PC-9 (cell line): ENCODE results near the gene ARMH4. TPM values are rescaled to one million over a fixed set of nuclear protein-coding genes. Genes with fewer than 3 reads are reported as not detected.

Source experiments
- BruUV-seq: library from RNA; stranded (reverse); fragments of 400-500 nt; replicated peaks from 2 replicates; lab custom pipeline; 2021; lab: Mats Ljungman, UMichigan
- CTCF ChIA-PET: fragments of 300-600 bp; sonication (Branson Sonifier 250); formaldehyde crosslinking; loops from one replicate; lab custom pipeline; 2022; ENCODE audit warnings: antibody characterized with exemption; lab: Charles Lee
- POLR2A ChIA-PET: fragments of 300-600 bp; sonication (Branson Sonifier 250); formaldehyde crosslinking; loops from one replicate; lab custom pipeline; 2022; ENCODE audit warnings: antibody characterized with exemption; ENCODE audit not compliant: unreplicated experiment; lab: Charles Lee
- DNase-seq, 2 experiments: peaks; one replicate each; pipeline versions ENCODE4 v3.0.0 to v3.0.0-alpha.2; 2015 to 2022; ENCODE audit warnings: mixed read lengths in 1 of 2
- H2AFZ ChIP-seq: fragments of 200-600 bp; sonication (generic); 2 replicates; pipeline ENCODE4 v1.8.1; 2017; ENCODE audit warnings: antibody characterized with exemption
- H3F3A ChIP-seq: fragments of 200-600 bp; sonication (generic); 2 replicates; pipeline ENCODE4 v1.8.1; 2017; ENCODE audit warnings: antibody characterized with exemption, mild to moderate bottlenecking, low read depth; ENCODE audit not compliant: insufficient read depth
- H3K27ac ChIP-seq: fragments of 200-600 bp; sonication (generic); 2 replicates; pipeline ENCODE4 v1.6.1; 2016; ENCODE audit warnings: mixed run types
- H3K27me3 ChIP-seq: fragments of 200-600 bp; sonication (generic); 2 replicates; pipeline ENCODE4 v1.6.1; 2016; ENCODE audit warnings: low read depth, mixed run types; ENCODE audit not compliant: insufficient read depth
- H3K36me3 ChIP-seq: fragments of 200-600 bp; sonication (generic); 2 replicates; pipeline ENCODE4 v1.6.1; 2016; ENCODE audit warnings: low read depth, mixed run types
- H3K4me1 ChIP-seq: fragments of 200-600 bp; sonication (generic); replicated peaks from 2 replicates; pipeline ENCODE4 v1.6.1; 2016; ENCODE audit warnings: mixed run types; ENCODE audit not compliant: insufficient read depth
- H3K4me2 ChIP-seq: fragments of 200-600 bp; sonication (generic); 2 replicates; pipeline ENCODE4 v1.6.1; 2017; ENCODE audit warnings: mixed run types
- H3K4me3 ChIP-seq: fragments of 200-600 bp; sonication (generic); 2 replicates; pipeline ENCODE4 v1.6.1; 2016; ENCODE audit warnings: mixed run types
- H3K79me2 ChIP-seq: fragments of 200-600 bp; sonication (generic); 2 replicates; pipeline ENCODE4 v1.6.1; 2017; ENCODE audit warnings: low read depth, mixed run types
- H3K9me2 ChIP-seq: fragments of 200-600 bp; sonication (generic); 2 replicates; pipeline ENCODE4 v1.8.1; 2017; ENCODE audit warnings: mild to moderate bottlenecking; ENCODE audit not compliant: insufficient read depth
- H3K9me3 ChIP-seq: fragments of 200-600 bp; sonication (generic); 2 replicates; pipeline ENCODE4 v1.8.1; 2016; ENCODE audit warnings: low read depth; ENCODE audit not compliant: insufficient read depth
- H4K20me1 ChIP-seq: fragments of 200-600 bp; sonication (generic); 2 replicates; pipeline ENCODE4 v1.8.1; 2017; ENCODE audit not compliant: insufficient read depth
- EZH2 ChIP-seq: fragments of 200-600 bp; sonication (generic); IDR thresholded peaks from 2 replicates; pipeline ENCODE4 v1.8.0; 2017; ENCODE audit warnings: antibody characterized with exemption, low read depth
- intact Hi-C: fragments of 100-400 bp; cut with micrococcal nuclease; formaldehyde crosslinking; loops from one replicate; pipeline ENCODE4 v1.10.0; 2022; ENCODE audit not compliant: unreplicated experiment
- total RNA-seq: library from RNA; stranded (reverse); gene quantifications from 2 replicates; pipeline ENCODE4 v1.2.3, GENCODE V29; 2021
- TF ChIP-seq, protein P1 (sequence below): fragments of 200-600 bp; sonication (generic); conservative IDR thresholded peaks from 2 replicates; pipeline ENCODE4 v1.6.1; 2017; ENCODE audit warnings: mixed run types, antibody characterized with exemption, mild to moderate bottlenecking, moderate library complexity

ARMH4 gene
- total RNA-seq, 1 experiment from 2014 or later, result not detected

DNA sequence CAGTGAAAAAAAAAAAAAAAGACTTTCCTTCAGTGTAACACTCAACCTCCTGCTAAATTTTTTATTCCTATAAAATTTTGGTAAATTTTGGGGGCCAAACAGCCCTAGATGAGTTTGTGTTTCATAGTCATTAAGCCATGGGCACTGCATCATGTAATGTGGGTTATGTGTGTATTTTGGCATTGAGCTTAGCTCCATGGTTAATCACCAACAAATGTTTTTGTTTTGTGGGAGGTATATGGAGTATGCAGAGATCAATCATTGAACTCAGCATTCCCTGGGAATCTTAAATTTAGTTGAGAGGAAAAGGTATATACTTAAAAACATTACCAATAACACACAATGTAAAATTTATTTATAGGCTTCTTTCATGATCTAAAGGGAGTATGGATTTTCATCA is 8.5 kb upstream of the ARMH4 start:
- no TSS peak for BruUV-seq
- Histone ChIP-seq H3K27ac (no peak overlapping the region), H3K79me2 (no peaks in the 10 kb centered on the region), H2AFZ (no peak overlapping the region), H3K4me3 (no peak overlapping the region), H3K9me3 (no peaks in the 10 kb centered on the region), H3K9me2 (no peaks in the 10 kb centered on the region; the same call in 1 of the 2 replicates), H3K27me3 (no peaks in the 10 kb centered on the region), H4K20me1 (no peaks in the 10 kb centered on the region), H3K36me3 (no peaks in the 10 kb centered on the region), H3K4me1 (no peaks in the 10 kb centered on the region), H3F3A (no peaks in the 10 kb centered on the region), H3K4me2 (no peak overlapping the region)
- POLR2A ChIA-PET, result no interaction called here
- CTCF ChIA-PET, result interaction anchor here (0.7 kb wide), 1 partner anchor 1329 kb away, joined by 6 read pairs; no protein-coding TSS in a partner anchor
- no peak for DNase-seq
- TF ChIP-seq EZH2, result no peak
- TF ChIP-seq, protein P1, sequence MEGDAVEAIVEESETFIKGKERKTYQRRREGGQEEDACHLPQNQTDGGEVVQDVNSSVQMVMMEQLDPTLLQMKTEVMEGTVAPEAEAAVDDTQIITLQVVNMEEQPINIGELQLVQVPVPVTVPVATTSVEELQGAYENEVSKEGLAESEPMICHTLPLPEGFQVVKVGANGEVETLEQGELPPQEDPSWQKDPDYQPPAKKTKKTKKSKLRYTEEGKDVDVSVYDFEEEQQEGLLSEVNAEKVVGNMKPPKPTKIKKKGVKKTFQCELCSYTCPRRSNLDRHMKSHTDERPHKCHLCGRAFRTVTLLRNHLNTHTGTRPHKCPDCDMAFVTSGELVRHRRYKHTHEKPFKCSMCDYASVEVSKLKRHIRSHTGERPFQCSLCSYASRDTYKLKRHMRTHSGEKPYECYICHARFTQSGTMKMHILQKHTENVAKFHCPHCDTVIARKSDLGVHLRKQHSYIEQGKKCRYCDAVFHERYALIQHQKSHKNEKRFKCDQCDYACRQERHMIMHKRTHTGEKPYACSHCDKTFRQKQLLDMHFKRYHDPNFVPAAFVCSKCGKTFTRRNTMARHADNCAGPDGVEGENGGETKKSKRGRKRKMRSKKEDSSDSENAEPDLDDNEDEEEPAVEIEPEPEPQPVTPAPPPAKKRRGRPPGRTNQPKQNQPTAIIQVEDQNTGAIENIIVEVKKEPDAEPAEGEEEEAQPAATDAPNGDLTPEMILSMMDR, result no peak
- intact Hi-C loops, result no loop called here

DNA sequence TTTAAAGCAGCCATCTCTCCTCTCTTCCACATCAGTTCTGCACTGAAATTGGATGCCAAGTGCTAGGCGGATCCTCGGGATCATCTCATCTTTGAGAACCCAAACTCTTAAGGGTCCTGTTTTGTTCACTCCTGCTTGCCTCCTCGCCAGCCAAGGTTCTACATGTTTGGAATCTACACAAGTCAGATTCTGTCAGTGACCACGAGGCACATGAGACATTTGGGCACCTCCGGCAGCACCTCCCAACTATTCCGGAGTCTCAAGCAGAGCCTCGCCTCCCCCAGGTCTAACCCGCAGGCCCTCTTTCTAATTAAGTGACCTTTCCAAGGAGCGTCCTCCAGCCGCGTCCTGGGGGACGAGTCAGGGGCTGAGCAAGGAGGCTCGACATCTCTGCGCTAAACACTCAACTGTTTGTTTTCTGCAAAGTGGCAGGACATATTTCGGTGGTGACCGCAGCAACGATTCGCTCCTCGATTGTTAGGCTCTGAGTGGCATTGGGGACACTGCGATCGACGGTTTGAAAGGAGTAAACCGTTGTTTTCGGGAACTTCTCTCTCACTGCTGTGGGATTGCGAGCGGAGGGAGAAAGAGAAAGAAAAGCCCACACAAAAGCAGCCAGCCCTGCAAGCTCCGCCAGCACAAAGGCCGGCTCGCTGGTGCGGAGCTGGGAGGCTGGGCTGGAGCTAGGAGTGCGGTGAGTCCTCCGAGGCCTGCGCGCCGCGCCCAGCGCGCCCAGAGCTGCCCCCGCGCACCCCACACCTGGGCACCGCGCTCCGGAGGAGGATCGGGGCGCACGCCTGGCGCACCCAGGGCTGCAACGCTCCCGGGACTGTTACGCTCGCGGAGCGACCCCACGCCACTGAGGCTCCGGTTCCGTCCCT is 640 bp downstream of the ARMH4 start:
- Histone ChIP-seq H3K4me1 (peaks cover 7% of the 10 kb centered on the region), H2AFZ (peak overlapping the region; percentile 81), H3K27me3 (peaks cover 56% of the 10 kb centered on the region), H3F3A (no peaks in the 10 kb centered on the region), H3K27ac (no peak overlapping the region), H3K79me2 (no peaks in the 10 kb centered on the region), H3K9me2 (no peaks in the 10 kb centered on the region), H3K36me3 (no peaks in the 10 kb centered on the region), H3K4me3 (peak overlapping the region; percentile 85), H3K4me2 (peak overlapping the region; percentile 100), H4K20me1 (no peaks in the 10 kb centered on the region), H3K9me3 (no peaks in the 10 kb centered on the region; the same call in 1 of the 2 replicates)
- BruUV-seq, result no TSS peak
- ChIA-PET POLR2A (no interaction called here), CTCF (no interaction called here)
- no peak for TF ChIP-seq EZH2
- TF ChIP-seq, protein P1, result no peak
- intact Hi-C loops, result no loop called here
- no peak for DNase-seq

DNA sequence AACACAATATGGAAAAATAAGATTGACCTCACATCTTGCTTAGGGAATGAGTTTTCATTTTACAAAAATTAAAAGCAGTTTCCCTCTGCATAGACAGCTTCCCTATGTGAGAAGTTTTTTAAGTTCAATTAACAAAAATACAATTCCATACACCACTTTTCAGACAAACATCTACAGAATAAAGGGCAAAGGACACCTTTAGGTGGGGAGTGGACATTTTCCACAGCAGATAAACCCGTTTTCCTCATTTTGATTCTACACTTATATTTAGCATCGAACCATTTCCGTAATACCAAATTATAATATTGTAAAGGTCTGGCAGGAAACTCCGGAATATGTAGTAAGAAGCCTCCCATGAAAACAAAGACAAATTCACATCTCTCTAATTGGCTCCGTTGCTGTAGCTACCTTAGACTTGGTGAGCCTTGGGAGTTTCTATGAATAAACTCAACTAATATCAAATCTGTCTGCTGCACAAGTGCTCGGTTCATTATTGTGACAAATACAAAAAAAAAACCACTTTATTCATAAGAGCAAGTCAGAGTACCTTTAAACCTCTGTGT is 1.7 kb downstream of the ARMH4 start:
- peaks cover 63% of the 10 kb centered on the region for H3K27me3 ChIP-seq
- H3K27ac ChIP-seq, result no peak overlapping the region
- no peaks in the 10 kb centered on the region for H3K36me3 ChIP-seq
- no peak for TF ChIP-seq EZH2
- TF ChIP-seq, protein P1, result no peak
- no peaks in the 10 kb centered on the region for H3F3A ChIP-seq
- intact Hi-C loops, result no loop called here
- no peak overlapping the region for H2AFZ ChIP-seq
- no peak overlapping the region for H3K4me2 ChIP-seq
- ChIA-PET POLR2A (no interaction called here), CTCF (no interaction called here)
- H3K9me2 ChIP-seq, result no peaks in the 10 kb centered on the region
- BruUV-seq, result no TSS peak
- H3K9me3 ChIP-seq, result no peaks in the 10 kb centered on the region; the same call in 1 of the 2 replicates
- H3K4me1 ChIP-seq, result peaks cover 7% of the 10 kb centered on the region
- no peak overlapping the region for H3K4me3 ChIP-seq
- no peaks in the 10 kb centered on the region for H3K79me2 ChIP-seq
- DNase-seq, result no peak
- no peaks in the 10 kb centered on the region for H4K20me1 ChIP-seq
